Caki2 (cell line): ENCODE results near the gene PDGFRB. TPM values are rescaled to one million over a fixed set of nuclear protein-coding genes. Genes with fewer than 3 reads are reported as not detected.

Source experiments
- DNase-seq: peaks from one replicate; pipeline ENCODE4 v3.0.0-alpha.2; 2015; ENCODE audit warnings: low read depth
- in situ Hi-C: cut with HindIII; loops from 2 replicates; pipeline ENCODE4 v1.10.0; 2016; ENCODE audit warnings: low sequenced_read_pairs, low pct_unique_long_range_greater_than_20kb, mixed read lengths
- total RNA-seq: library from RNA; depleted of rRNA; stranded (reverse); fragments of >200 nt; shearing (Covaris generic); gene quantifications from 2 replicates; pipeline ENCODE4 v1.2.3, GENCODE V29; 2014; ENCODE audit warnings: low replicate concordance

Gene PDGFRB
- total RNA-seq, 1 experiment from 2014 or later, result 16.3 TPM

- in situ Hi-C loops, result no loop called here
- DNase-seq, result no peak
Measured at GRCh38 chr5:150167908-150168307, 12.3 kb upstream of the PDGFRB start.

GRCh38 chr5:150167512-150167850 is 11.8 kb upstream of the PDGFRB start:
- DNase-seq, result no peak
- in situ Hi-C loops, result no loop called here

DNA sequence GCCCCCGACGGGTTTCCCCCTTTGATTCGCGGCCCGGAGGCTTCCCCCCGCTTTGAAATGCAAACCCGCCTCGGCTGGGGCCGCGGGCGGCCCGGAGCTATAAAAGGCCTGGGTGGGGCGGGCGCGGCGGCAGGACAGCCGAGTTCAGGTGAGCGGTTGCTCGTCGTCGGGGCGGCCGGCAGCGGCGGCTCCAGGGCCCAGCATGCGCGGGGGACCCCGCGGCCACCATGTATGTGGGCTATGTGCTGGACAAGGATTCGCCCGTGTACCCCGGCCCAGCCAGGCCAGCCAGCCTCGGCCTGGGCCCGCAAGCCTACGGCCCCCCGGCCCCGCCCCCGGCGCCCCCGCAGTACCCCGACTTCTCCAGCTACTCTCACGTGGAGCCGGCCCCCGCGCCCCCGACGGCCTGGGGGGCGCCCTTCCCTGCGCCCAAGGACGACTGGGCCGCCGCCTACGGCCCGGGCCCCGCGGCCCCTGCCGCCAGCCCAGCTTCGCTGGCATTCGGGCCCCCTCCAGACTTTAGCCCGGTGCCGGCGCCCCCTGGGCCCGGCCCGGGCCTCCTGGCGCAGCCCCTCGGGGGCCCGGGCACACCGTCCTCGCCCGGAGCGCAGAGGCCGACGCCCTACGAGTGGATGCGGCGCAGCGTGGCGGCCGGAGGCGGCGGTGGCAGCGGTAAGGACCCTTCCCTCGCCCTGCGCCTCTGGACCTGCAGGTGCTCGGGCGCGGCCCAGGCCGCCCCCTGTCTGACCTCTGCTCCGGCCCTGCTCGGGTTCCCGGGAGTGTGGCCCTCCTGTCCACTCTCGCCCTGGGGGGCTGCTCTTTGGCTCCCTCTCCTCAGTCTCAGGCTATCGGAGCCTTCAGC is 11.2 kb upstream of the PDGFRB start, which contains the start of gene CDX1:
CDX1 (plus strand) TSS at position 129 of the 862 bp plus-strand sequence; CDS start at position 228, 99 bp downstream.
- no peak for DNase-seq
- in situ Hi-C loops, result no loop called here

GRCh38 chr5:150166037-150166649 is 10.5 kb upstream of the PDGFRB start:
- no peak for DNase-seq
- in situ Hi-C loops, result no loop called here

DNA sequence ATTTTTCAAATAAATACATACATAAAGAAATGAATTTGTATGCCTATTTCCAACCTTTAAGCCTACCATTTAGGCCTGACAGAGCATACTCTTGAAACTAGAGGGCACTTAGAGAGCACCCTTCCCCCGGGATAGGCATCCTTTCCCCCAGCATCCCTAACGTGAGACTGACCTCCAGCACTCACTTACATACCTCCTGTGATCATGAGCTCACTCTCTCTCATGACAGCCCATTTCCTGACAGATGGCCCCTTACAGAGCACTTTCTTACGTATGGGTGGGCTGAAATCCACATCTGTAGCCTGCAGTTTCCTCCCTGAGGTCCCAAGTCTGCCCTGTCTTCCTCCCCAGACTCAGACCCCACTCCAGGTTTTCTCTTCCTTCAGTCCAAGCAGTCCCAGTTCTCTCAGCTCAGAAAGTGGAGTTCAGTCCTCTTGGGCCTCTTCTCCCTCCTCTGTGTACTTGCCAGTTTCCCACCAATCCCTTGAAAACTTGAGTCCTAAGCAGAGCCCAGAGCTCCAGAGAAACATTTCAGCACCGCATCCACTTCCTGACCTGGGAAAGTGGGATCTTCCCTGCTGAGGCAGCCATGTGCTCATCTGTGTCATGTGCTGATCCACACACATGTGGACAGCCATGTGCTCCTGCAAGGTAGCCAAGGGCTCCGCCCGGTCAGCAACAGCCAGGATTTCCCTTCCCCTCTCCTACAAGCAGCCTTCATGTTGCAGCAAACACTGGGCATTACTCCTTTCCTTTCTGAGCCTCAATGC is 8.8 kb upstream of the PDGFRB start:
- in situ Hi-C loops, result no loop called here
- DNase-seq, result no peak

DNA sequence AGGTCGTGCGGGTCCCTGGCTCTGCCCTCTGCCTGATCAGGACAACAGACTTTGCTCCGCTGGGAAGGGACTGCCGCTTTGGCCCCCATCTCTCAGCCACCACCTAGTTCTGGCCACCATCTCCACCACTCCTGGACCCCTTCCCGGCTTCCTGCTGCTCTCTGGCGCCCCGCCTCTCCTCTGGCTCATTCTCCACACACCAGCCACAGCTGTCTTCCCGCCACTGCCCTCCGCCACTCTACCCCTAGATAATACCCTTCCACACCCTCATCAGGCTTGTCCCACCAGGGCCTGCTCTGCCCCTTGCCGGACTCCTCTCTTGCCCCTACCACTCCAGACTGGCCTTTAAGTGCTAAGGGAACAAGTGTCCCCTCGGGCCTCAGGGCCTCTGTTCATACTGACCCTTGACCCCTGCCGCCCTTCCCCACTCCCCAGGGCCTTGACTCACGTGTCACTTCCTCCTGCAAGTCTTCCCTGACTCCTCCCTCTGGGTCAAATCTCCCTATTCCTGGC is 8.0 kb upstream of the PDGFRB start:
- no peak for DNase-seq
- in situ Hi-C loops, result no loop called here

- DNase-seq, result no peak
- in situ Hi-C loops, result no loop called here
Measured at GRCh38 chr5:150163035-150163434, 7.4 kb upstream of the PDGFRB start.

DNA sequence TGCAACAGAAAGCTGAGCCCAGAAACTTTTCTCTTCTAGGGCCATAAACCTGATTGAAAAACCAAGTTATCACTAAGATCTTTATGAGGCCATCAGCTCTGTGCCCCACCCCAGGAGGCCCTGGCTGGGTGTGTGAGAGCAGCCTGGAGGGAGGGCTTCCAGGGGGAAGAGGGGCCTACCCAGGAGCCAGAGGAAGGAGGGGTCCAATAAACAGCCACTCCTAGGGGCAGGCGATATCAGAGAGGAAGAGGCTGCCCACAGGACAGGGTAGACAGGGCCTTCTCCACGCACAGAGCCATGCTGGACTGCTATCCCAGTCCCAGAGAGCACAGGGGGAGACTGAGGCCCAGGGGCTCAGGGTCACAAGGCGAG is 6.5 kb upstream of the PDGFRB start:
- in situ Hi-C loops, result no loop called here
- DNase-seq, result no peak

GRCh38 chr5:150161242-150162141 is 5.8 kb upstream of the PDGFRB start:
- peak; percentile 60 for DNase-seq
- in situ Hi-C loops, result no loop called here

GRCh38 chr5:150160448-150161081 is 4.9 kb upstream of the PDGFRB start:
- no peak for DNase-seq
- in situ Hi-C loops, result no loop called here

GRCh38 chr5:150159741-150160179 is 4.1 kb upstream of the PDGFRB start:
- in situ Hi-C loops, result no loop called here

DNA sequence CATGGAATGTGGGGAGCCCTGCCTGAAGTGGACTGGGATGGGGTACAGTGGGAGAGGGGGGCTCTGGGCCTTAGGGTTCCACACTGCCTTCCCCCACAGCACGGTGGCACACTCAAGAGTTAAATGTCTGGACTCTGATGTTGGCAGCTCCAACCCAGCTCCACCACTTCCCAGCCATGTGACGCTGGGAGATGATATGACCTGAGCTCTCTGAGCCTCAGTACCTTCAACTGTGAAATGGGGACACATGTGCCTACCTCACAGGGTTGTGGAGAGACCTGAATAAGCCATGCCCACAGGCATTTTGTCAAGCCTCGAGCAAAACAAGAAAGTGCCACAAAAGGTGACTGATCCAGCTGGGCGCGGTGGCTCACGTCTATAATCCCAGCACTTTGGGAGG is 3.4 kb upstream of the PDGFRB start:
- in situ Hi-C loops, result no loop called here

More at GRCh38 chr5:150159741-150160179, 4.1 kb upstream of the PDGFRB start:
- no peak for DNase-seq

DNA sequence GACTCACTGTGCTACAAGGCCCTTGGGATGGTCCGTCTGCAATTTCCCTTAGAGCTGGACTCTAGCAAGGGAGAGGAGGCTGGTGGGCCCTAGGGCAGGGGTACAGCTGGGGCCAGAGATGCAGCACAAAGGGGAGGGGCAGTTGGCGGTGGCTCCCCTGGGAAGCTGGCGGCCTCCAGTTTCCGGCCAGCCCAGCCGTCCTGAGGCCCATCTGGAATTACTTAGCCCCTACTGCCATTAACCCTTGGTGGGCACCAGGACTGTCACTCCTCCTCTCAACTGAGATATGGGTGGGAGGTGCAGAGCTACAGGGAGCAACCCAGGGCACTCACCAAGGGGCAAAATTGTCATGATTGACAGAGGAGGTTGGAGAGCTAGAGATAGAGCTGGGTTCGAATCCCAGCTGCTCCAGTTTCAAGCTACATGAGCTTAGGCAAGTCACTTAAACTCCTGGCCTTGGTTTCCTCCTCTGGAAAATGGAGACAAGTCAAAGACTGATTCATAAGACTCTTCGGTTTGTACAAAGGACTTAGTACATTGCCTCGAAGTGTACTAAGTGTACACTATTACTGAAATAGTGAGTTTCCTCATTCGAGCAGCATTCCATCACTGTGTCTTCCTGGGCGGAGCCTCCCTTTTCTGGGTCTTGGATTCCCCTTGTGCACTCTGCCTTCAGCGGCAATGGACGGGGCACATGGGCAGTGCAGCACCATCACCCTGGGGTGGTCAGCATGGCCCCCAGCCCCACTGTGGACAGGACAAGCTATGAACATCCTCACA is 2.7 kb upstream of the PDGFRB start:
- in situ Hi-C loops, result no loop called here
- no peak for DNase-seq

More for the DNA sequence above, 3.4 kb upstream of the PDGFRB start:
- DNase-seq, result no peak

GRCh38 chr5:150157168-150157567 is 1.5 kb upstream of the PDGFRB start:
- in situ Hi-C loops, result no loop called here
- DNase-seq, result no peak

GRCh38 chr5:150156540-150156939 is 895 bp upstream of the PDGFRB start:
- no peak for DNase-seq
- in situ Hi-C loops, result no loop called here

DNA sequence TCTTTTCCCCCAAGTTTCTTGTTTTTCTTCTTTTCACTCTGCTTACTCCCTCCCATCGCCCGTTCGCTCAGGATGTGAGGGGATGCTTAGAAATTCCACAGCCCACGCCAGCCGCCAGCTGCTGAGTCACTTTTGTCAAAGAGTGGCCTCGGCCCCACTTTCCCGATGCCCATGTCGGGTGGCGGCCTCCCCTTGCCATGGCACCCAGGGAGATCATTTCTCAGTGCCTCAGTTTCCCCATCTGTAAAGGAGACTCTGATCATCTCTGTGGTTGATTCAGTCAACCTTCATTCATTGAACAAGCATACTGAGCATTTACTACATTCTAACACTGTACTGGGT is 353 bp upstream of the PDGFRB start:
- in situ Hi-C loops, result no loop called here
- no peak for DNase-seq

DNA sequence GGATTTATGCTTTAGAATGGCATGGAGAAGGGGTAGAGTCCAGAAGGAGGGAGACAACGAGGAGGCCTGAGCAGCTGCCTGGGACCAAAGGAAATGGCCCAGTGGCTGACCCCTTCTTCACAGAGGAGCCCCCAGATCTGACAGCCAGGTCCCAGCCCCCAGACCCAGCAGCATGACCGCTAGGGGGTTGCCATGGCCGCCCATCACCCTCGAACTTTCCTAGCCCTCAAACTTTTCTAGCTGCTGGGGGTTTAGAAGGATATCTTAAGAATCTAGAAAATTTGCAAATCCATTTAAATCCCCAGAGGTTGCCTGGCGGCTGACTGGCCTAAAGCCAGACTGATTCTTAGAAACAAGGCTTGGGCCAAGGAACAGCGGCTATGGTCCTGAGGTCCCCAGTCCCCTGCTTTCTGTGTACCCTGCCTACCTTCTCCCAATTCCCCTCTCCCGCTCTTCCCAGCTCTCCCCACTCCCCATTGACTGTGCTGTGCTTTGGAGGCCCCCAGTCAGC is 972 bp downstream of the PDGFRB start:
- no peak for DNase-seq

More for the DNA sequence above, 972 bp downstream of the PDGFRB start:
- in situ Hi-C loops, result no loop called here
